Hematopoietic multipotent progenitor cell treated with erythropoietin and hydrocortisone succinate and interleukin-3 and kit ligand, for 17 days (in vitro differentiated cells): ENCODE results near the gene PCP4.

Experiments used
- DNase-seq: peaks from one replicate; pipeline ENCODE4 v3.0.0-alpha.2; 2015; ENCODE audit warnings: low spot score

The PCP4 gene

GRCh38 chr21:39972976-39973770, 105.9 kb downstream of the PCP4 start:
- DNase-seq, result no peak

GRCh38 chr21:39976800-39977199, 109.6 kb downstream of the PCP4 start:
- no peak for DNase-seq
